ENCODE data around the gene DDX46.
"Not testable (repeated sequence)": the region's sequence is repeated elsewhere in the genome, so short reads cannot be mapped to it uniquely, and the experiment has no call there.

DDX46 gene

DNA sequence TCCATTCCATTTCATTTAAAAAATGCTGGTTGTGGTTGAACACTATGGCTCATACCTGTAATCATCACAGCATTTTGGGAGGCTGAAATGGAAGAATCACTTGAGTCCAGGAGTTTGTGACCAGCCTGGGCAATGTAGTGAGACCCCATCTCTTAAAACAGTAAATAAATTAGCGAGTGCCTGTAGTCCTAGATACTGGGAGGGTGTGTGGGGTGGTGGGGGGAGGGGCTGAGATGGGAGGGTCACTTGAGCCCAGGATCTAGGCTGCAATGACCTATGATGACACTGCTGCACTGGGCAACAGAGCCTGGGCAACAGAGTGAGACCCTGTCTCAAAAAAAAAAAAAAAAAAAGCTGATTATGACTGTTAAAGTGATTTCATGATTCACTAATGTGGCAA lies 29.1 kb downstream of the DDX46 start:
- no peak for DNase-seq (ENCODE audit: low spot score)

DNA sequence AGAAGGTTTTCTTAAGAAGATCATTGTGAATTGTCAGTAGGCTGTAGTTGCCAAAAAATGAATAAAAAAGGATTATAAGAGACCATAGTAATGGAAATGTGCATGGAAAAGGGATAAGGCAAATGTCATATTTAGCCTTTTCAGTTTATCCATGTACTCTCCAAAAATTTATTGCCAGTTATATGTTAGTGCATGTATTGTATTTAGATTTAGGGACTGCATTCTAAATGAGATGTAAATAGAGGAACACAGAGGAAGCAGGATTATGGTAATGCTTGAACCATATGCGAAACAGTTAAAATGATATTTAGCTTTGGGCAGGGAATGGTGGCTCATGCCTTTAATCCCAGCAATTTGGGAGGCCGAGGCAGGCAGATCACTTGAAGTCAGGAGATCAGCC lies 33.0 kb downstream of the DDX46 start:
- DNase-seq (ENCODE audit: low spot score): no peak

DNA sequence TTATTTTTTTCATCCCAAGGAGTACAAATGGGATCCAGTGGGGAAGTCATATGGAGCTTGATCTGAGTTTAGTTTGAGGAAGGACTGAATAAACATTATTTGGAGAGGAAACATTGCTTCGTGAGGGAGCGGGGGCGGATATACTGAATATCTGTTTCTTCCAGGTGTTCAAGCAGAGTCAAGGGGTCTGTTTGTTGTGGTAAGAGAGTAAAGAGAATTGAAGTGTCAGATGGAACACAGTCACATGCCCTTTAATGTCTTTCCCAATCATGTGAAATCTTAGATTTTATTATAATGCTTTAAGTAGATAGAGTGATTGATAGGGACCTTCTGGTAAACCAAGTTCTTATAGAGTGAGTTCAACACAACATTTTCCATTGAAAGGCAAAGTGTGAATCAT lies 33.7 kb downstream of the DDX46 start:
- DNase-seq (ENCODE audit: low spot score): no peak

DNA sequence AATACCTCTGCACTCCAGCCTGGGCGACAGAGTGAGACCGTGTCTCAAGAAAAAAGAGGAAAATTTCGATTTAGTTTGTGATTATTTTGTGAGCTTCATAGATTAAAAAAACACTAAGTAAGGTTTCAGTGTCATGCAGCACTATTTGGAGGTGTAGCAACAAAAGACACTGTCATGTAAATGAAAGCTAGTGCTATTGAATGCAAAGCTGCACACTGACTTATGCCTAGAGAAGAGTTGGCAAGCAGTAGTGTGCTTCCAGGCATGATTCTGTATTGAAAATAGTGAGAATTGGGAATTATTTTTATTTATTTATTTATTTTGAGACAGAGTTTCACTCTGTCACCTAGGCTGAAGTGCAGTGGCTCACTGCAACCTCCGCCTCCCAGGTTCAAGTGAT lies 34.5 kb downstream of the DDX46 start:
- DNase-seq (ENCODE audit: low spot score): no peak

DNA sequence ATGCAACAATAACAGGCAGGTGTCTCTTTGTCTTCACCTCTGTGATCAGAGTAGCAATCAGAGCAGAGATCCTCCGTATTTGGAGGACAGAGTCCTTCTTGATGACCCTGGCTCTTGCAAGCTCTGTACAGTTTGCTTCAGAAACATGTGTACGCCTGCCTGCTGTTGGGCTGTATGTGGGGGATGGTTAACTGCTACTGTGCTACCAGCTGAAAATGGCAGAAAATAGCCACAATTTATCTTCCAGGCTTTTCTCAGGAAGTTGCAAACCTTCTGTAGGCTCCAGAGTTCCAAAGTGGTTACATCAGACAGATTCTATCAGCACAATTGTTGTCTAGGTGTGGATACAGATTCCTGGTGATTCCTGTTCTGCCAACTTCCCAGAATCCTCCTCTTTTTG lies 35.5 kb downstream of the DDX46 start:
- DNase-seq (ENCODE audit: low spot score): no peak

DNA sequence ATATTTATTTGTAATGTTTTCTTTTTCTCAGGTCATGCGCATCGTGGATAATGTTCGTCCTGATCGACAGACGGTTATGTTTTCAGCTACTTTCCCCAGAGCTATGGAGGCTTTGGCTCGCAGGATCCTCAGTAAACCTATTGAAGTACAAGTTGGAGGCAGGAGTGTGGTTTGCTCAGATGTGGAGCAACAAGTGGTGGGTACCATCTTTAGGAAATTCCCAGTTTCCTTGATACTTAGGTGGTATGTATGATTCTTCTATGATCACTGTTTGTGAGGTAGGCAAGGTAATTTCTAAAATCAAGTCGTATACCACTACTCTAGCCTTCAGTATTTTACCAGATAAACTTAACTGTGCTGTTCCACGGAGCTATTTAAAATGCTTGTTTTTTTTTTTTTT lies 36.2 kb downstream of the DDX46 start:
- no peak for DNase-seq (ENCODE audit: low spot score)

DNA sequence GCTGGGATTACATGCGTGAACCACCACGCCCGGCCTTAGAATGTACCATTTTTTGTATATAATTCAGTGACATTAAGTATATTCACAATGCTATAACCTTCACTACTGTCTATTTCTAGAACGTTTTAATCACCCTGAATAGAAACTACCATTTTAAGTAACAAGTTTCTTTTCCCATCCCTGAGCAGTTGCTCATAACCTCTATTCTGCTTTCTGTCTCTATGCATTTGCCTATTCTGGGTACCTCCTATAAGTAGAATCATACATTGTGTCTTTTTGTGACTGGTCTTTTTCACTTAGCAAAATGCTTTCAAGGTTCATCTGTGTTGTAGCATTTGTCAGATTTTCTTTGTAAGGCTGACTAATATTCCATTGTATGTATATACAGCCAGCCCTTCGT lies 39.9 kb downstream of the DDX46 start:
- DNase-seq (ENCODE audit: low spot score): no peak

DNA sequence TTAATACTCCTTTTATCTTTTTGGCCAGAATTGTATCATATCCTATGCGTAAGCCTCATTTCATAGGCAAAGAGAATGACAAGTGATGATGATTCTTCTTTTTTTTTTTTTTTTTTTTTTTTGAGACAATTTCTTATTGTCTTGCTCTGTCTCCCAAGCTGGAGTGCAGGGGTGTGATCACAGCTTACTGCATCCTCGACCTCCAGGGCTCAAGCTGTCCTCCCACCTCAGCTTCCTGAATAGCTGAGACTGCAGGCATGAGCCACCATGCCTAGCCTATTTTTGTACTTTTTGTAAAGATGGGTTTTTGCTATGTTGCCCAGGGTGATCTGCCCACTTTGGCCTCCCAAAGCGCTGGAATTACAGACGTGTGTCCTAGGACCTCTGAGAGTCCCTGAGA lies 45.2 kb downstream of the DDX46 start:
- no peak for DNase-seq (ENCODE audit: low spot score)

DNA sequence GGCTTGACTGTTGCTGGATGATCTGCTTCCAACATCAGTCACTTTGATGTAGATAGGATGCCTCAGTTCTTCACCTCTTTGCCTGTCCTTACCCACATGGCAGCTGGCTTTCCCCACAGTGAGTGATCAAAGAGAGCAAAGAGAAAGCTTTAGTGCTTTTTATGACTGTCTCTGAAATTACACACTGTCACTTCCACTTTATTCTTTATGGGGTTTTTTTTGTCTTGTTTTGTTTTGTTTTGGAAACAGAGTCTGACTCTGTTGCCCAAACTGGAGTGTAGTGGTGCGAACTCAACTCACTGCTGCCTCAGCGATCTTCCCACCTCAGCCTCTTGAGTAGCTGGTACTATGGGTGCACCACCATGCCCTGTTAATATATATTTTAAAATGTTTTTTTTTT lies 54.8 kb downstream of the DDX46 start:
- DNase-seq (ENCODE audit: low spot score): no peak

DNA sequence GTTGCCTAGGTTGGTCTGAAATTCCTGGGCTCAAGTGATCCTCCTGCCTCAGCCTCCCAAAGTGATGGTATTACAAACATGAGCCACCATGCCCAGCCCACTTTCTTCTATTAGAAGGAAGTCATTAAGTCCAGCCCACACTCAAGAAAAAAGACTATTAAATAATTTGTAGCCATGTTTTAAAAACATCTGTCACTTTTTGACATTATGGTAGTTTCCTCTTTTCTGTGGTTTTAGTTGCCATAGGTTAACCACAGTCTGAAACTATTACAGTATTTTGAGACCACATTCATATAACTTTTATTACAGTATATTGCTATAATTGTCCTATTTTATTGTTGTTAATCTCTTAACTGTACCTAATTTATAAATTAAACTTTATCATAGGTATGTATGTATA lies 55.2 kb downstream of the DDX46 start:
- no peak for DNase-seq (ENCODE audit: low spot score)

DNA sequence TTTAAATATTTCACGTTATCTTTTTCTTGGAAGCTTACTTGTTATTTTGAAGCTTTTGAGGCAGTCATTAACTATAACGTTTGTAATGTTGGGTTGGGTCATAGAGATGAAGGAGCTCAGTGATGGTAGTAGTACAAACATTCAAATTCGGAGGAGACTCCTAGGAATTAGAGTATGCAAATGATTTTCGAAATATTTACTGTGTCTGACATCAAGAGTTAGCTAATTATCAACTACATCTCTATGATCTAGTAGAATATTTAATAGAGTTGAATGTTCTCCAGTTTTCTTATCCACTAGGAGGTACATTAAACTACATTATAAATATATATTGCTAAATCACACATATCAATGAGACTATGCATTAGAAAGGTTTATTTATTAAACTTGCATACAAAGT lies 58.4 kb downstream of the DDX46 start:
- DNase-seq (ENCODE audit: low spot score): no peak

DNA sequence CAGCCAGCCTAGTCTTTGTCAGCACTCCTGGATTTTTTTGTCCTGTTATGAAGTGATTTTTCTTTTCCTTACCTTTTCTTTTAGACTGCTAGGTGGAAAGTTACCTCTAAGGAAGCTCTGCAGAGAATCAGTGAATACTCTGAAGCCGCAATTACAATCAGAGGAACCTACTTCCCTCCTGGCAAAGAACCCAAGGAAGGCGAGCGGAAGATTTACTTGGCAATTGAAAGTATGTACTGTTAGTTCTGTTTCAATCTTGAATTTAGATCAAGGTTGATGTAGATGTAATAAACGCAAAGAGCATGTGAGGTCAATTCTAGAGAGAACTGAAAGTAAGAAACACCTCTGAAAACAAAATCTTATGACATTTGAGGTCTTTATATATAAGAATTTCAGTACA lies 60.2 kb downstream of the DDX46 start:
- no peak for DNase-seq (ENCODE audit: low spot score)

DNA sequence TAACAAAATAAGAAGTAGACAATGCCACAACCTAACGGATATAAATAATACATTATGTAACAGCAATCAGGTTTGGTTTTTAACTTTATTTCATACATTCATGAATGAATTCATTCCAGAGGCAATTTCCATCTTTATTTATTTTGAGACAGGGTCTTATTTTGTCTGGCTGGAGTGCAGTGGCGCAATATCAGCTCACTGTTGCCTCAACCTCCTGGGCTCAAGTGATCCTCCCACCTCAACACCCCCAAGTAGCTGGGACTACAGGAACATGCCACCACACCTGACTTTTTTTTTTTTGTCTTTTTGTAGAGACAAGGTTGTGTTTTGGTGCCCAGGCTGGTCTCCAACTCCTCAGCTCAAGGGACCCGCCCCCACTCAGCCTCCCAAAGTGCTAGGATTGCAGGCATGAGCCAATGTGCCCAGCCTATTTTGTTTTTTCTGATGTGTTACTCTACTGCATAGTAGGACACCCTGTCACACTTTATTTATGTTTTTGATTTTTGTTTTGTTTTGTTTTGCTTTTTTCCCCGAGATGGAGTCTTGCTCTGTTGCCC lies 60.9 kb downstream of the DDX46 start:
- no peak for DNase-seq (ENCODE audit: low spot score)

DNA sequence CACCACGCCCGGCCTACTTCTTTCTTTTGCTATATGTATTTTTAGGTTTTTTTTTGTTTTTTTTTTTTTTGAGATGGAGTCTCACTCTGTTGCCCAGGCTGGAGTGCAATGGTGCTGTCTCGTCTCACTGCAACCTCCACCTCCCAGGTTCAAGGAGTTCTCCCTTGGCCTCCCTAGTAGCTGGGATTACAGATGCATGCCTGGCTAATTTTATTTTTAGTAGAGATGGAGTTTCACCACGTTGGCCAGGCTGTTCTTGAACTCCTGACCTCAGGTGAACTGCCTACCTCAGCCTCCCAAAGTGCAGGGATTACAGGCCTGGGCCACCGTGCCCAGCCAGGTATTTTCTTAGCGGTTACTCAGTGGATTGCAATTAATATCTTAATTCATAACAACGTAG lies 63.3 kb downstream of the DDX46 start:
- DNase-seq (ENCODE audit: low spot score): no peak

DNA sequence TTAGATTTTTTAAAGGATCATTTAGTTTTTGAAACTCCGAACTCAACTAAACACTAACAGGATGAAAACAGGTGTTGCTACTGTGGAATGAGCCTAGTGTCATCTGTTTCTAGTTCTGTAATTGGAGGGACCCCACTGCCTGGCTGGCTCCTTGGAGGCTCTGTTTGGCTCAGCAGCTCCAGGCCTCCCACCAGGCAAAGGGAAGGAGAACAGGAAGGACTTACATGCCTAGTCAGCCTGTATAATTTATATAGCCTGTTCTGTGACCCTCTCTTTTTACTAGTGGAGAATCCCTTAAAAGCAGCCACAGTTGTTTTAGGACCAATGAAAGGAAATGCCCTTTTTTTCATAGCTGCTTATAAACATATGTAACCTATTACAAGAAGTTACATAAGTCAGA lies 66.1 kb downstream of the DDX46 start:
- no peak for DNase-seq (ENCODE audit: low spot score)

DNA sequence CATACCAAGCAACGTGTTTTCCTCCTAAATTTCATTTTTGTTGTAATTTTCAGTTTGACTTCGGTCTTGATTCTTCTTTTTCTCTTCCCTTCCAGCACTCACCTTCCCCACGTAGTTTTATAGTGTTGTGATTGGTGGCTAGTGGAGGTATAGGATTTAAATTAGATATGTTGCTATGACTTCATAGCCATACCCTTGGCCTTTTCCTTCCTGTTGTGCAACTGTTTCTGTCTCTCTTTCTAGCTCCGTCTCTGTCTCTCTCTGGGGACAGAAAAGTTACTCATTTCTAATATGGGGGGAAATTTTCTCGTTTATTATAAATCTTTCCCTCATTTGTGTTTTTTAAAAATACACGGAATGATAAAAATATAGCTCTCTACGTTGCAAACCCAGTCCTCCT lies 66.6 kb downstream of the DDX46 start:
- no peak for DNase-seq (ENCODE audit: low spot score)

DNA sequence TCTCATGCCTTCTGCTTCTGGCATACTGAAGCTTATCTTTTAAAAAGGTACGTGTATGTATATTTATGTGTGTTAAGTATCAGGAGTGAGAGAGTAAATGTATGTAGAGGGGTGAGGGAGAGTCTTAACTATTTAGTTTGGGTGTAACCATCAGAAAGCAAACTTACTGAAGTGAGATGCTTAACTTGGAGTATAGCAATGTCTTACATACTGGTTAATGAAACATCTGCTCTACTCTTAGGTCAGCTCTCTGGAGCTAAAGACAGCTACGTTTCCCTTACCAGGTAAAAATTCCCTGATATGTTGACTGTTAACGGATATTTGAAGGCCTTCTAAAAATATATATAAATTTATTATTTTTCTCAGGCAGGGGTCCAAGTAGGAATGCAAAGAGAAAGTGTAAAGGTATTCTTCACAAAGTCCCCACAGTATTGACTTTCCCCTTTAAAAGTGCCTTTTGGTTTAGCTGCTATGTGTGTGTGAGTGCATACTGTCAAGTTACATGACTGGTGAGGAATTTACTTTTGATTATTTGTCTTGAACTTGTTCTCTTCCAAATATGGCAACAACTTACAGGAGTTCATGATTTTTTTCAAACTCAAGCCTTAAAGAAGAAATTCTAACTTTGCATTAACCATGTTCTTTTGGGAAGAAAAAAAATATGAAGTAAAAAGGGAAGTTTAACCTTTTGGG lies 74.9 kb downstream of the DDX46 start:
- no peak for DNase-seq (ENCODE audit: low spot score)

DNA sequence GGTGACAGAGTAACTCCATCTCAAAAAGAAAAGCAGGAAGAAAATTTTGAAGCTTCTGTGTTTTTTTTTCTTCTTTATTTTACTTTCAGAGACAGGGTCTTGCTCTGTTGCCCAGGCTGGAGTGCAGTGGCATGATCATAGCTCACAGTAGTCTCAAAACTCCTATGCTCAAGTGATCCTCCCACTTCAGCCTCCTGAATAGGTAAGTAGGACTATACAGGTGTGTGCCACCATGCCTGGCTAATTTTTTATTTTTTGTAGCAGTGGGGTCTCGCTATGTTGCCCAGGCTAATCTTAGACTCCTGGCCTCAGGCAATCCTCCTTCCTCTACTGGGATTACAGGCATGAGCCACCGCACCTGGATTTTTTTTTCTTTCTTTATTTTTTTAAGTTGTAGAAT lies 77.0 kb downstream of the DDX46 start:
- DNase-seq (ENCODE audit: low spot score): no peak

DNA sequence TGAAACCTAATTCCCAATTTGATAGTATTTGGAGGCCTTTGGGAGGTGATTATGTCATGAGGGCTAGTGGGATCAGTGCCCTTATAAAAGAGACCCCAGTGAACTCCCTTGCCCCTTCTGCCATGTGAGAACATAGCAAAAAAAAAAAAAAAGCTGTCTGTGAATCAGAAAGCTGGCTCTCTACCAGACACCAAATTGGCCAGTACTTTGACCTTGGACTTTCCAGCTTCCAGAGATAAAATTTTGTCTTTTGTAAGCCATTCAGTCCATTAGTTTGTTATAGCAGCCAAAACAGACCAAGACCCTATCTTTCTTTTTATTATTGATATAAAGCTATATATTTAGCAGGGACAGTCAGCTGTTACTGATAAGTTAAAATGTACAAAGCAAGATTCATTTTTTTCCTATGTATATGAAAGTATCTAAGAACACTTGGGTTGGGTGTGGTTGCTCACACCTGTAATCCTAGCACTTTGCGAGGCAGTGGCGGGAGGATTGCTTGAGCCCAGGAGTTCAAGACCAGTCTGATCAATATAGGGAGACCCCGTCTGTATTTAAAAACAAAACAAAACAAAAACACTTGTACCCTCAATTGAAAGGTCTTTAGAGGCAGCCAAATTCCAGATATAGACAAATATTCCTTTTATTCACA lies 79.1 kb downstream of the DDX46 start:
- no peak for DNase-seq (ENCODE audit: low spot score)

DNA sequence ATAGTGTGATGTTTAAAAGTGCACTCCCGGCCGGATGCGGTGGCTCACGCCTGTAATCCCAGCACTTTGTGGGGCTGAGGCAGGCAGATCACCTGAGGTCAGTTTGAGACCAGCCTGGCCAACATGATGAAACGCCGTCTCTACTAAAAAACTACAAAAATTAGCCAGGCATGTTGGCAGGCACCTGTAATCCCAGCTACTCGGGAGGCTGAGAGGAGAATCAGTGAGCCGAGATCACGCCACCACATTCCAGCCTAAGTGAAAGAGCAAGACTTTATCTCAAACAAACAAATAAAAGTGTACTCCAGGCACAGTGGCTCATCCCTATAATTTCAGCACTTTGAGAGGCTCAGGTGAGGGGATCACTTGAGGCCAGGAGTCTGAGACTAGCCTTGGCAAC lies 79.8 kb downstream of the DDX46 start:
- not testable (repeated sequence) for DNase-seq (ENCODE audit: low spot score)

DNA sequence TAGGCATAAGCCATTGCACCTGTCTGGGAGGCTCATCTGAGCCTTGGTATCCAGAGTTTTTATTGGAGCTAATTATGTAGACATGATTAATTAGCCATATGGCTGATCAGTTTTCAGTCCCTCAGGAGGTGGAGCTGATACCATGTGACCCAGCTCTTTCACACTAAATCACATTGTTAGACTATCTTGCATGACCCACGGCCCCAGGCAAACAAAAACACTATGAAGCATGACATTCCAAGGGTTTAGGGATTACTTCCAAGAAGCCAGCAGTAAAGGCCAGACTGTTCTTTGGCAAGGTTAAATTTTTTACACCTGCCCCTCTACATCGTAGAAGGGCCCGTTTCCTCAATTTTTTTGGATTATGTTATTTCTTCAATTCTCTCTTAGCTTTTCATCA lies 82.2 kb downstream of the DDX46 start:
- DNase-seq (ENCODE audit: low spot score): no peak

DNA sequence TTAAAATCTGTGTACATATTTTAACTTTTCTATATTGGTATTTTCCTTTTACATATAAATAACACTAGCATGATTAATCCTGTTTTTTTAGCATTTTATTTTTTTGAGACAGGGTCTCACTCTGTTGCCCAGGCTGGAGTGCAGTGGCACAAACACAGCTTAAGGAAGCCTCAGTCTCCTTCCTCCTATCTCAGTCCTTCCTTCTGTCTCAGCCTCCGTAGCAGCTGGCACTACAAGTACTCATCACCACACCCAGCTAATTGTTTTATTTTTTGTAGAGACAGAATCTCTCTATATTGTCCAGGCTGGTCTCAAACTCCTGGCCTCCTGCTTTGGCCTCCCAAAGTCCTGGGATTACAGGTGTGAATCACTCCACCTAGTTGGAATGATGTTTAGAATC lies 85.7 kb downstream of the DDX46 start:
- DNase-seq (ENCODE audit: low spot score): no peak

DNA sequence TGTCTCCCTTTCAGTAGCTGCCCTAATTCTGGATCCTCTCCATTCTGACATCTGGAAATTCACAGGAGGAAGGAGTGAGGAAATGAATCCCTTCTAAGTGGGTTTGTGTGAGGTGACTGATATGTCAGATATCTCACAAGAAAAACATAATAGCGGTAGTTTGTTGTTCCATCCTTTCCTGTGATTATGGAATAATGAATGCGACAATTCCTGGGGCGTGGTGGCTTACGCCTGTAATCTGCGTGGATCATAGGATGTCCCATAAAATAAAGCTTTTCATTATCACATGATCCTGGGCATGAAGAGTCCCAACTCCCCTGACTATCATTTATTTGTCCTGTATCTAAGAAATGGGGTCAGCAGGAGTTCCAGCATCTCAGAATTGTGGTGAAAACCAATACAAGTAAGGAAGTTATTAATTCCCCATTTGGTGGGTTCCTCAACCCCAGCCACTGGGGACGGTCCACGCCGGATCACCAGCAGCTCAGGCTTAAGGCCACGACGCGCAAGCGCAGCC lies 86.8 kb downstream of the DDX46 start:
- no peak for DNase-seq (ENCODE audit: low spot score)

All from SW480 (cell line).